Liver (tissue), 3 donors: ENCODE results near the gene COL4A4.

ENCODE experiments used
- RXRA ChIP-seq, 2 donors: IDR thresholded peaks; 2 replicates each; pipeline ENCODE4 v1.6.1; 2017 to 2018; ENCODE audit warnings: antibody characterized with exemption in 2 of 2, mild to moderate bottlenecking in 1 of 2
- SP1 ChIP-seq: IDR thresholded peaks from 2 replicates; pipeline ENCODE4 v1.6.1; 2018; ENCODE audit warnings: antibody characterized with exemption, mild to moderate bottlenecking
- YY1 ChIP-seq: IDR thresholded peaks from 2 replicates; pipeline ENCODE4 v1.6.1; 2016; ENCODE audit warnings: antibody characterized with exemption, mild to moderate bottlenecking
- TF ChIP-seq, protein P1 (sequence below): fragments of 150-350 bp; IDR thresholded peaks from 2 replicates; pipeline ENCODE4 v1.5.1; 2017; ENCODE audit warnings: improper control_type of control experiment, low read depth, low read length; ENCODE audit not compliant: missing input control
- donor health status: healthy.
- donor health status: healthy.

DNA sequence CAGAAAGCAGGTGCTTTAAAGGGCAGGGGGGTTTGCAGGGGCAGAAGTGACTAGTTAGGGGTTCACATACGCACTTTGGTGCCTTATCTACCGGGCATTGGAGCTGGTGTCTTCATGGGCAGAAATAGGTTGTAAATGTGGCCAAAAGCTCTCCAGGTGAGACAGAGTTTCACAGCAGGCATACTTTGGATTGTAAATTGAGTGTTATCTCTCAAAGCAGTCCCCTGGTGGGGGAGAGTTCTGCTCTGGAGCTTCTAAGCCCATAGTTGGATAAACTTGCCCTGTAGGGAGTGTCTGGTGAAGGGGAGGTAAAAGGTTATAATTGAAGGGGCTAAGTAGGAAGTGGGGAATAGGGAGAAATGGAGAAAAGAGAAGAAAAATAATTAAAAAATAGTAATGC lies 43.6 kb upstream of the COL4A4 start:
- TF ChIP-seq, protein P1, sequence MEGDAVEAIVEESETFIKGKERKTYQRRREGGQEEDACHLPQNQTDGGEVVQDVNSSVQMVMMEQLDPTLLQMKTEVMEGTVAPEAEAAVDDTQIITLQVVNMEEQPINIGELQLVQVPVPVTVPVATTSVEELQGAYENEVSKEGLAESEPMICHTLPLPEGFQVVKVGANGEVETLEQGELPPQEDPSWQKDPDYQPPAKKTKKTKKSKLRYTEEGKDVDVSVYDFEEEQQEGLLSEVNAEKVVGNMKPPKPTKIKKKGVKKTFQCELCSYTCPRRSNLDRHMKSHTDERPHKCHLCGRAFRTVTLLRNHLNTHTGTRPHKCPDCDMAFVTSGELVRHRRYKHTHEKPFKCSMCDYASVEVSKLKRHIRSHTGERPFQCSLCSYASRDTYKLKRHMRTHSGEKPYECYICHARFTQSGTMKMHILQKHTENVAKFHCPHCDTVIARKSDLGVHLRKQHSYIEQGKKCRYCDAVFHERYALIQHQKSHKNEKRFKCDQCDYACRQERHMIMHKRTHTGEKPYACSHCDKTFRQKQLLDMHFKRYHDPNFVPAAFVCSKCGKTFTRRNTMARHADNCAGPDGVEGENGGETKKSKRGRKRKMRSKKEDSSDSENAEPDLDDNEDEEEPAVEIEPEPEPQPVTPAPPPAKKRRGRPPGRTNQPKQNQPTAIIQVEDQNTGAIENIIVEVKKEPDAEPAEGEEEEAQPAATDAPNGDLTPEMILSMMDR: no peak
- TF ChIP-seq YY1 (no peak), RXRA (IDR thresholded peaks at IDR 0.05) (no peak), SP1 (no peak)
